GM19395 (cell line): Measurements from ENCODE around the gene TRMT1.

ENCODE experiments used
- ATAC-seq: cut with Tn5 transposase; IDR thresholded peaks from one replicate; pipeline ENCODE4 v1.9.1; 2021; ENCODE audit warnings: mild to moderate bottlenecking, moderate library complexity; ENCODE audit not compliant: unreplicated experiment

The TRMT1 gene

GRCh38 chr19:13057147-13057572 lies 59.4 kb downstream of the TRMT1 start:
- no peak for ATAC-seq

- ATAC-seq = no peak
Measured at GRCh38 chr19:13056052-13056660, 60.4 kb downstream of the TRMT1 start.

DNA sequence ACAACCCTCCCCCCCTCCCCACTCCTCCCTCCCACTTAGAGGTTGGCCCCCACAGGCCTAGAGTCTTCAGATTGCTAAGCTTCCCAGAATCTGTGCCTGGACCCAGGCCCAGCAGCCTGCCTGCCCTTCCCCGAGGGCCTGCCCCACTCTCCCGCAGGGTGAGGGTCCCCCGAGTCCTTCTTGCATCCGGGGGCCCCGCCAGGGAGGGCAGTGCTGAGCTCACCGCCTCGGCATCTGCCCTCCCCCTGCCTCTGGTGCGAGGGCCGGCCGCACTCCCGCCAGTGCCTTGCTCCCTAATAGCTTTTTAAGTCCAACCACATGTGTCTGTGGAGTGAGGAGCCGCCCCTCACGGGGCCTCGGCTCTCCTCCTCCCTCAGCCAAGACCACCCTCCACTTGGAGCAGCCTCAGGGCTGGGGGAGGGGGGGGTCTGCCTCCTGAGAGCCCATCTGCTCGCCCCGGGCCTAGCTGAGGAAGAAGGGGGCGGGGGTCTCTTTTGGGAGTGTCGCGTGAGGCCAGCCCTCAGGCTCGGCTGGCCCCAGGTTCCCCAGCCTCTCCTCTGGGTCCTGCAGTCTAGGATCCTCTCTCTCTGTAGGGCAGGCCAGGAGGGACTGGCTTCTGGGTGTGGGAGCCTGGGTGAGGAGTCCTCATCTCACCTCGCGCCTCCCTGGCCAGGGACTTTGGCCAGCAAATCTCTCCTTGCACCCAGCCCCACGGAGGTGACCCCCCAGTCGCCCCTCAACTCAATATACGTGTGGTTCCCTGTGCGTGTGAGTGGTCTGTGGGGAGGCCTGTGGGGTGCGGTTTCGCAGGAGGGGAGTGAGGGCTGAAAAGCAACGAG lies 61.1 kb downstream of the TRMT1 start:
- no peak for ATAC-seq
